GM18519 (cell line): ENCODE measurements around the gene ADAMTS8.

Experiments used
- ATAC-seq: cut with Tn5 transposase; IDR thresholded peaks from one replicate; pipeline ENCODE4 v1.9.1; 2021; ENCODE audit warnings: mild to moderate bottlenecking, moderate library complexity; ENCODE audit not compliant: unreplicated experiment, low FRiP score

ADAMTS8 gene

DNA sequence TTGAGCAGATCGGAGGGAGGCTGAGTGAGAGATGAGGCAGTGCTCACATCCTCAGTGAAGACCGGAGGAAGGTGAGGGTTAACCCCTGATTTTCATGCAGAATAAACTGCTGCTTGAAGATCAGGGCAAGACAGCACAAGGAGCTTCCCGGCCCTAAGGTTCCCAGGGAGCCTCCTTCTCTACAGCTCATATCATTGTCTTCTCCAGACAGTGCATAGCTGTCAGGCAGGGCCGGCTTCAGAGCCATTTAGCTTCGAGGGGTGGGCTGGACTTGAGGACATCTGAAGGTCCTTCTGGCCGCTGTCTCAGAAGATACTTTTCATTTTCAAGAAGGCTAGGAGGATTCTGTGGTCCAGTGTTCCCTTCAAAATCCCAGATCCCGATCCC, 7.2 kb downstream of the ADAMTS8 start:
- ATAC-seq = no peak

- no peak for ATAC-seq
These were observed 7.8 kb downstream of the ADAMTS8 start for GRCh38 chr11:130420478-130421198.

GRCh38 chr11:130418756-130419155, 9.7 kb downstream of the ADAMTS8 start:
- ATAC-seq = no peak

- ATAC-seq = no peak
These were observed 10.2 kb downstream of the ADAMTS8 start for GRCh38 chr11:130418210-130418609.

DNA sequence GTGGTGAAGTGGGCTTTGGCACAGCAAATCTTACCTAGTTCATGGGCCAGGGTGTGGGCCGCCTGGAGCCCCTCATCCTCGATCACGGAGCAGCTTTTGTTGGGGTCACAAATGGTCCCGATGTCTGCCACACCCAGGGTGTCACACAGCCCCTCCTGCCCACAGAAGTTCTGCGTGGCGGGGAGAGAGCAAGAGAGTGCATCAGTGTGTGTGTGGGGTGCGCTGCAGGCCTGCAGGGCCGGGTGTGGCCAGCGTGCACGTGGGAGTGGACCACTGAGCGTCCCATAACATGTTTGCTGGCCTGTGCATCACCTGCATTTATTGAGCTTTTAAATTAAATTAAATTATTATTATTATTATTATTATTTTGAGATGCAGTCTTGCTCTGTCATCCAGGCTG, 11.5 kb downstream of the ADAMTS8 start:
- no peak for ATAC-seq

GRCh38 chr11:130416530-130416882, 11.9 kb downstream of the ADAMTS8 start:
- no peak for ATAC-seq

DNA sequence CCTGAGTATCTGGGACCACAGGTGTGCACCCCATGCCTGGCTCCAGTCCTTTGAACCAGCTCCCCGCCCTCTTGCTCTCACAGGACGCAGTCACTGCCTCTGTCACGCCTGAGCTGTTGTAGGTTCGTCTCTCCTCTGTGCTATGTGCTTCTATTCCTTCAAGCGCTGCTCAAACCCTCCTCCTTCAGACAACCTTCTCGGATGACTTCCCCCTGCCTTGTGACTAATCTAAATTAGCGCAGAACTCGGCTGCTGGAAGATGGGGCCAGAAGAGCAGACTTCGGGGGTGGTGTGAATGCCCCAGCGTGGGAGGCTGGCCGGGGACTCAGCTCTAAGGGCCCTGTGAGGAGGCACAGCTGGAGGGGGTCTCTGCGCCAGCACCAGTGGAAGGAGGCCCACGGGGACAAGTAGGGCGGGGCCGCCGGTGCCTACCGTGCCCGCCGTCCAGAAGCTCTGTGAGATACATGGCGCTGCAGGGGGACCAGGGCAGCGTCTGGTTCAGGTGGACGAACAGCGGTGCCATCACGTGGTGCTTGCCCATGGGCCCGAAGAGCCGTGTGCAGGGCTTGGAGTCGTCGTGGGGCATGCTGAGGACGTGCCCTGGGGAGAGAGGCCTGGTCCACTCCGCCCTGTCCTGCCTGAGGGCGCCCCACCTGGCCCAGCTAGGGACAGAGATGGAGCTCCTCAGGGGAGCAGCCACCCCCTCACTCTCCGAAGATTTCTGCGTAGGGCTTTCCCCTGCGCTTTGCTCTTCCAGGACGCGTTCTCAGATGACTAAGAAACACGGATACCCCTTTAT, 12.5 kb downstream of the ADAMTS8 start:
- ATAC-seq = no peak

- no peak for ATAC-seq
These were observed 14.0 kb downstream of the ADAMTS8 start for GRCh38 chr11:130414107-130415080.

DNA sequence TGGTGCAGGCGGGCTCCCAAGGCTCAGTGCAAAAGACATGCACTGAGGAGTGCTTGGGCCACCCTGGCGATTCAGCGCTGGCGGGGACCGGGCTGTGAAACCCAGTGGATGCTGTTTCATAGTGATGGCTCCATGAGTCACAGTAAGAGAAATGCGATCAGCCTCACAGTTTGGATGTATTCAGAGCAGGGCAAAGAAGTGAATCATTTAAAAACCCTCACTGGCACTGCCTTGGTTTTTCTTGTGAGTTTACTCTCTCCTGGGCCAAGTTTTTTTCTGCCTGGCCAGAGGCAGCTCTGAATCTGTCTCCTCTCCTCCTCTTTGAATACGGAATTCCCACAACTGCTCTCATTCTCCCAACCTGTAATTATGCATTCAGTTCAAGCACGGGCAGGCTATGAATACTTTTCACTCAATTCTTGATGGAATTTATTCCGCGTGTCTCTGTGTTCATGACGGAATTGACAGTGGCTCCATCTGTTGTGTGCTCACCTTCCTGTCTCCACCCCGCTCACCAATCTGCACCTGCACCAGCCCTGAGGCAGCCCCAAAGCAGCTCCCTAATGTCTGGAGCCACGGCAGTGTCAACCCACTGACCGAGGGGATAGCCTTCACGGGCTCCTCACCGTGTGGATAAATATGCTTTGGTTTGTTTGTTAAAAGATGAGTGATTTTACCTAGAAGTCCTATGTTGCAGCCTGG, 14.9 kb downstream of the ADAMTS8 start:
- ATAC-seq = no peak

DNA sequence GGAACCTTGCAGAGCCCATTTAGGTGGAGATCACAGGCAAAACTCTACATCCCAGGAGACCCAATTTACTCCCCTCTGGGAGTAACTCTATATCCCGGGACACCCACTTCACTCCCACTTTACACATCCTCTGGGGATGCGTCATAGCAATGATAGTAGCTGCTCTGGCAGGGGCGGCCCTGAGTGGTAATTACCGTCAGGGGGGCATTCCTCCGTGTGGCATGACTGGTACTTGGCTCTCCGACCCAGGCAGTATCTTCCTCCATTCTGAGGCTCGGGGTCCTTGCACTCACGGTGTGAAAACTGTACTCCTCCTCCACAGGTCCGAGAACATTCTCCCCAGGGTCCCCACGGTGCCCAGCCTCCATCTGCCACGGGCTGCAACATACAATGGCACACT, 17.2 kb downstream of the ADAMTS8 start:
- ATAC-seq = no peak

DNA sequence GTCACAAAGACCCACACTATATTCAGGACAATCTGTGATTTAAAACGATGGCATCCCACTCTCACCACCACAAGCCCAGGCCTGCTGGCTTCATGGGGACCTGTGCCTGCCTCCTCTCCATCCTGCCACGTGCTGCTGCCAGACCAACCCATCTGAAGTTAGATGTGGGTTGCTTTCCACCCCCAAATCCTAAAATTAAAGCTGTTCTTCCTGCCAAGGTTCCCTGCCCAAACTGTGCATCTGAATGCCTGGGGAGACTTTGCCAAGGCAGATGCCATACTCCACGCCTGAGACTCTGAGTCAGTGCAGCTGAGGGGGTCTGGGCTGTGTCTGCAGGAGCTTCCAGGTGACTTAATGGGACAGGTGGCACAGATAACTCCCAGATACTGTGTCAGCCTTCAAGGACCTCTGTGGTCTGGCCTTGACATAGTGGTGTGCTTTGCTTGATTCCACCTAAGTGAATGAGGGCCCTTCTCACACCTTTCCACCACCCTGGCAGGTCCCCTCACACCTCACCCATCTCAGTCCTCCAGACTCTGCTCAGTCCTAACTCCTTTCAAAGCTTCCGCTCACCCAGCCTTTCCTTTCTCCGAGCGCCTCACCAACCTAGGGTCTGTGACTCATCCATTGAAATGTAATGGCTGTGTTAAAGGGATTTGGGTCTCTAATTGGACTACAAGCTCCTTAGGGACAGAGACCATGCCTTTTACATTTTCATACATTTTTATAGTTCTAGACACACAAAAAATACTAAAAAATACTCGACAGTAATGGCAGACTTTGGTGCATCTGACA, 18.6 kb downstream of the ADAMTS8 start:
- no peak for ATAC-seq

DNA sequence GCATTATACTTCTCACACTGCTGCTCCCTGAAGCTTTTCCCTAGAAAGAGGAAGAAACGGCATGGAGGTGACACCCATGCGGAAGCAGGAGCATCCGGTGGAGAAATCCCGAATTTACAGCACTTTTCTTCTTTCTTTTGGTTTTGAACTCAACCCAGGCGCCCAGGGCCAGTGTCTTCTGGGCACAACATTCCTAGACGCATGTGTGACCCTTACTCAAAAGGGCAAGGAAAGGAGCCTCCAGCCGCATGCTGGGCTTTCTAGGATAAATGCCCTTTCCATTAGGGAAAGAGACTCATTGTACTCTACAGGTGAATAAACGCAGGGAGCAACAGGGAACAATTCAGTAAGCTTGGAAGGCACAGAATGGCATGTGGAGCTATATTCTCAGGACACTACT, 19.5 kb downstream of the ADAMTS8 start:
- no peak for ATAC-seq

DNA sequence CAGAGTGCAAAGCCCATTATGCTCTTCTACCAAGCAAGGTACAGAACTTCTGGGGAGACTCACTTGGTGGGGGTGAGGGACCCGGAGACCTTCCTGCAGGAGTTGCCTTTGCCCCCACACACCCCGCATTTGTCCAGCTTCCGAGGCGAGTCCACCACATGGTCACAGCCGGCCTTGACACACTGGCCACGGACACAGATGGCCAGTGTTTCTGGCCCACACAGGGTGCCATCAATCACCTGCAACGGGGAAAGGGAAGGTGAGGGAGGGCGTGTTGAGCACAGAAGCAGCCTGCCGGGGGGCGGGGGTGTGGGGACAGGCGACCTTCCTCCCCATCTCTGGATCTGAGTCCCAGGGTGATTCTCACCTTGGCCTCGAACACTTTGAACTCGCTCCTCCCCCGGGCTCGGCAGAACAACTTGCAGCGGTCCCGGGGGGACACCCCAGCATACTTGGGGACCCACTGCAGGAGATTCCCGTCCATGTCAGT, 20.0 kb downstream of the ADAMTS8 start:
- ATAC-seq = no peak

GRCh38 chr11:130407978-130408377, 20.4 kb downstream of the ADAMTS8 start:
- ATAC-seq = no peak

DNA sequence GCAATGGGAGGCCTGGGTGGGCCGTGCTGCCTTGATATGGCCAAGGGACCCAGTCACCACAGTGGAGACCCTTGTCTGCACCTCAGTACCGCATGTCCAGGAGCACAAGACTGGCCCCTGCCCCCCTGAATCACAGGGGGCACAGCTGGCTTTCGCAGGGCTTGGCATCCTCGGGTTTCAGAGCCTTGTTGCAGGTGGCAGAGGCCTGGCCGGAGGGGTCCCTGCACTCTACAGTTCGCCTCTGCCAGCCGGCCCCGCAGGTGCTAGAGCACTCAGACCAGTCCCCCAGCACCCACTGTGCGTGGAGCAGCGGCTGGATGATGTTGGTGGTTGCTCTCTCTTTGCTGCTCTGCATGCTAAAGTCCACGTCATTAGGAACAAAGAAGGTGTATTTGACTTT, 23.0 kb downstream of the ADAMTS8 start:
- no peak for ATAC-seq

- no peak for ATAC-seq
These were observed 23.7 kb downstream of the ADAMTS8 start for GRCh38 chr11:130404727-130405126.

GRCh38 chr11:130403967-130404366, 24.4 kb downstream of the ADAMTS8 start:
- ATAC-seq = no peak

DNA sequence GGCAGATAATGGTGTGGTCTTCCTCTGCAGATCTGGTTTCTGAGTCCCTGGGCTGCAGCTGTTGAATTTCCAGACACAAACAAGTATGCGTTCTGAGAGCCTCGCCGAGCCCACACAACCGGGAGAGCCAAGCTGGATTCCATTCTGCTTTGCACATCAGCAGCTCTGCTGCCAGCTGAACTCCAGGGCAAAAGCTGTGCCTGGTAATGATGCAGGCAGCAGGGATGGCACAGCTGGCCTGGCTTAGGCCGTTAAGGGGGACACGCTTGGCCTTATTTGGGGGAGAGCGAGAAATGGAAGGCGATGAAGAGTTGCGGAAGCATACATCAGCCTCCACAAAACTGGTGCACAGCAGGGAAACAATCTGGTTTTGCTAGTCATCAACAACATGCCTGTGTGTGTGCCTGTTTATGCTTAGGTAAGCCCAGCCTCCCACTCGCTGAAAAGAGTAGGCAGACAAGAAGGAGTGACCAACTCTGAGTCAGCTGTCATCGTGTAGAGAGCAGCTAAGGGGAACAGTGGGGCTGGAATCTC, 25.1 kb downstream of the ADAMTS8 start:
- ATAC-seq = no peak

DNA sequence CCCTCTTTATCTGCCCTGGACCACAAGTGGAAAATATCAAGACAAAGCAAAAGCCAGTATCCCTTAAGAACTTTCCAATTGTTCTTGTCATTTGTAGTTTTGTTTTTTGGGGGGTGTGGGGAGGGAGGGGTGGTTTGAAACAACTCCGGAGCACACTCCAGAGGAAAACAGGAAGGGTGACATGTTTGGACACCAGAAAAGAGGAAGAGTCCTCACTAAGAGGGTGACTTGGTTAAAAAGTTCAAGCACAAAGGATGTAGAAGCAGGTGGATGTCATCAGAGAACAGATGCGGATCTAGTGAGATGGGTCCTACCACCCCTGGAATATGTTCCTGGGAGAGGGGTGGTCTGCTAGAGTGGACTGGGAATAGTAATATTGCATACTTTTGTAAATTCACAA, 25.8 kb downstream of the ADAMTS8 start:
- ATAC-seq = no peak
